GM19099 (cell line): ENCODE data around the gene MRPS27.

ENCODE experiments used
- POLR2A ChIP-seq: IDR thresholded peaks from 3 replicates; pipeline ENCODE4 v1.6.1; 2011; ENCODE audit warnings: low read depth; ENCODE audit not compliant: insufficient read length; ENCODE audit errors: extremely low read depth

MRPS27 gene

DNA sequence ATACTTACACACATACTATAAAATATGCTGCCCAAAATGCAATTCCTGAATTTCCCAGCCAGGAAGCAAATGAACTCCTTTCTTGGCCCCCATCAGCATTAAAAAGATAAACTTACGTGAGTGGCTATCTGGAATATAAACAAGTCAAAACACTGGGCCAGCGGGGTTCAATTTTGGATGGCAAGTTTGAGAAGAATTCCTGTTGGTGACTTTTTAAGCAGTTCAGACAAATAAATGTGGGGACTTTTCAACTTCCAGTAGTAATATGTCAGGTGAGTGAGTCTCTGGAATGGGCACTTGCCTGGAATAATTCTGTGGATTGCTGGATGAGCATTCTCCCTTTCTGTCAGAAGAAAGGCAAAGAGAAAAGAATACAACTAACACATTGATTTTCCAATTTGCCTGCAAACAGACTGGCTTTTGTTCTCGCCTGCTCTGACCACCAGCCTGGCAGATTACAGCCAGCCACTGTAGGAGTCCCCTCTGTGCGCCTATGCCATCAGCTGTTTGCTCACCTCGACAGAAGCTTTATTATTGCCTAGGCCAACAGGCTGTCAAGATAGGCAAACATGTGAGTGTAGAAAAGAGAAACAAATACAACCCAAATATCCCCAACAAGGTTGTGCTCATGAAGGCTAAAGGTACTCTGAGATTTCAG is 78.6 kb downstream of the MRPS27 start:
- no peak for TF ChIP-seq POLR2A

DNA sequence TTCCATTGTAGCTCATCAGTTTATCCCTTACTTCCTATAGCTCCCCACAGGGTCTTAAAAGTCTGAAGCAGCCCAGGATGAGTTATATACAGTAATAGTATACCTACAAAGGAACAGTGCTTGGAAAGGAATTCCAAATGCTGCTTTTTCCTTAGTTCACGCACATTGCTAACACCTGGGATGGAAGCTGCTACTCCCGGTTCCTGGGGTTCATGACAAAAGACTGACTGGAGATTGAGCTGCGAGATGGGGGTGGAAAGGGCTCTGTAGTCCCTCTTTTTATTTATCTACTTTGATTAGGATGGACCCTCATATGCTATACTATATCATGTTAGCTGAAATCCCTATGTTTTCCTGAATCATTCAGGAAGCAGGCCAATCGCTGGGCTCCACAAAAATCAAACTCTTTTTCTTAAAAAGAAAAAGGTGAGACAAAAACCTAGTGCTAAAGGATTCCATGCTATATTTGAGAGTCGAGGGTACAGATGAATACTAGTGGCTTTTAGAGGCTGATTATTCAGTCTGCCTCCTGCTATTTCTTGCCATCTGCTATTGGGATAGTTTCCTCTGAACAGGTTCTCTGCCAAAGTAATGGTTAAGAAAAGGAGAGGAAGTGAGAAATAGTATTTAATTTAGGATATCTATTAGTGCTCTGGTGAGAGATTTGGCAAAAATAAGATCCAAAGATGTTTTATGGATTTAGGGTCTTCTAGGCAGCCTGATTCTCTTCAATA is 81.2 kb downstream of the MRPS27 start:
- TF ChIP-seq POLR2A: no peak

DNA sequence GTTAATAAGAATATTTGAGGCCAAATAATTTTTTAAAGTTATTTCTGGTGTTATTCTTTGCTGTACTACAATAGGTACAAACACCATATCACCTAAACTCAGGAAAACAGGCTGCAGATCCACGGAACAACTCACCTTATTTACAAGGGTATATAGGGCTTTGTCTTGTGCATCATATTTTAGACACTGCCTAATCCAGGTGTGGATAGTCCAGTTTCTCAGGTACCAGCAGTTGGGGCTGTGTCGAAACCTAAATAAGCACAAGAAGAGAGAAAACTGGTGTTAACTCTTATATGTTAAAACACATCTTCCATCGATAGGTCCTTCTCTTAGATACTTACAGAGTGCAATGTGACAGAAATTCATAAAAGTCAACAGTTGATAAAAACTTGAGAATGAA is 82.2 kb downstream of the MRPS27 start:
- no peak for TF ChIP-seq POLR2A

DNA sequence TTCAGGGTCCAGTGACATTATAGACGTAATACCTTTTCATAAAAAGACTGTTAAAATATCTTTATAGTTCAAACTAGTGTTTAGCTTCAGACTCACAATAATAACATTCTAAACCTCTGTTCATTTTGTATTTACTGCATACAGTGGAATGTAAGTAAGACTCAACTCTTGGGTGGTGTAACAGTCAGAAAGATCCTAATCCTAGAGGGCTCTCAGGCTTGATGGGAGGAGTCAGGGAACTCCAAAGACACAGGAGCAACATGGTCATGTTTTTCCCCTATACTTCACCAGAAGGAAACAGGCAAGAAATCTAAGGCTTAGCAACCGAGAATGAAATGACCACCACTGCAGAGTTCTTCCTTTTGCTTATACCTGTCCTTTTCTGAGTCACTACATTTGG is 82.6 kb downstream of the MRPS27 start:
- no peak for TF ChIP-seq POLR2A

DNA sequence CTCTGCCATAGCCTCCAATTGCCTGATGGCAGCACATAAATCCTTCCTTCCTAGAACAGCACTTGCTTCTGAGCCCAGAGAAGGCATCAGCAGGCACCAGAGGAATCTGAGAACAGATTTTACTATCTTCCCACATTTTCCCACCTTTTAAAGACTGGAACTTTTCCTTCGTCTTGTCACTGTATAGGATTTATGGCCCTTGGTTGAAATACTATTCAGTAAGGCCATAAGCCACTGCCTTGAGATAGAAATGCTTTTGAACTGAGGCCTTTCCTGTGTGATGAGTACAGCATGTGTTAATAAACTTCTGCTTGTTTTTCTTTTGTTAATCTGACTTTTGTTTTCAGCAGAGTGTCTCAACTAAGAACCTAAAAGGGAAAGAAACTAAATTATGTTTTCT is 84.3 kb downstream of the MRPS27 start:
- TF ChIP-seq POLR2A: no peak

DNA sequence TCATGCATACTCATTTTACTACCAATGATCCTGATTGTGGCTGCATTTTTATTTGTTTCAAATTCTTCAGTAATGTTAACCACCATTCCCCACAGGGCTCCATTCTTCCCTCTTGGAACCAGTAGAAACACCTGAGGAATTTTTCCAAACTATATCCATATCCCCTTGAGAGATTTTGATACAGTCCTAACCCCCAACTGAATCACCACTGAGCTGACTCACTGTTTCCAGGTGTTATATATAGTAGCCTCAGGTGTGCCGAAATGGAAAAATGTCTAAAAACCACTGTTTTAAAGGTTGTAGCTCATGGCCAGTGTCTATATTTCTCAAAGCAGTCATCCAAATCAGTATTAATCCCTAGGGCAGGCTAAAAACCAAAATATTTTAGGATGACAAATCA is 85.2 kb downstream of the MRPS27 start:
- TF ChIP-seq POLR2A: no peak

DNA sequence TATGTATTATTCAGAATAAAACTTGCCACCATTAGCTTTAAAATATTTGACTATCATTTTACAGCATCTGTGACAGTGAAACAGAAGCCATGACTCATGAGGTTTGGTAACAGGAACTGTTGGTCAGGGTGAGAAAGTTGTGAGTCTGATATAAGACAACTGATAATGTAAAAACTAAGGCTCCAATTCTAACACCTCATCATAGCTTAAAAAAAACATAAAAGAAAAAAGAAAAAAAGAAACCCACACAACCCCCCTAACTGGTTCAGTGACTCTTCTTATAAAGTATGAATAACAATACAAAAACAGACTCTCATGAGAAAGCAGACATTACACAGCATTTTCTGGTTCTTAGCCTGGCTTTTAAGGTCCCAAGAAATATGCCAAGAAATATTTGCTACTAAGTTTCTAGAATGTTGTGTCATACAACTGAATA is 85.8 kb downstream of the MRPS27 start:
- TF ChIP-seq POLR2A: no peak

DNA sequence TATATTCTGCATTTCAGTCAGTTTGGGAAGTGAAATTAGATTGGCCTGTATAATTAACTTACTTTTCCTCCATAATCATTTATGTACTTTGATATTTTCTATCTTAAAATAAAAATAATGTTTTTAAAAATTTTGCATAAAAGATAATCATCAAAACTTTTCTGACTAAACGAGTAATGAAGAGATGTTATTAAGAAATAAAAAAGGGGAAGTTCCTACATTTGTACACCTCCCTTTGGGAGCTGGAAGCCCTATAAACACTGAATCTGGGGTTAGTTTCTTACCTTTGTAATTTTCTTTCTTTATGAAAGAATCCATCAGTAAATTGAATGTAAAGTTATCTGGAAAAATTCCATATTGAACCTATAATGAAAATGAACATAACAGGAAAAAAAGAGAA is 86.2 kb downstream of the MRPS27 start:
- no peak for TF ChIP-seq POLR2A

DNA sequence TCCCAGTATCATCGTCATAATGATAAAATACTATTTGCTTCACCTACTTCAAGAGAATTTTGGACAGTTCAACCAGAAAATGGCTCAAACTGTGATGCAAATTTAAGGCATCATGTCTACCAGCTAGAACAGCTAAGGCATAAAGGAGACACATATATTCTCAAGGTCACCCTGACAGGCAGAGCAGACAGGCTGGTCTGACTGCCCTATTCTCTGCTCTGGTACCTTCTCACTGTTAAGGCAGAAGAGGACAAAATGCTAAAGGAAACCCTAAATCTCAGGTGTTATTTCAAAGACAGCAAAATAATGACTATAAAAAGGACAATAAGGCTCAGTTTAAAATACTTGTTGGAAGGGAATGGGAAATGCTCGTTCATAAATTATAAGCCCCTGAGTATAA is 87.2 kb downstream of the MRPS27 start:
- no peak for TF ChIP-seq POLR2A

DNA sequence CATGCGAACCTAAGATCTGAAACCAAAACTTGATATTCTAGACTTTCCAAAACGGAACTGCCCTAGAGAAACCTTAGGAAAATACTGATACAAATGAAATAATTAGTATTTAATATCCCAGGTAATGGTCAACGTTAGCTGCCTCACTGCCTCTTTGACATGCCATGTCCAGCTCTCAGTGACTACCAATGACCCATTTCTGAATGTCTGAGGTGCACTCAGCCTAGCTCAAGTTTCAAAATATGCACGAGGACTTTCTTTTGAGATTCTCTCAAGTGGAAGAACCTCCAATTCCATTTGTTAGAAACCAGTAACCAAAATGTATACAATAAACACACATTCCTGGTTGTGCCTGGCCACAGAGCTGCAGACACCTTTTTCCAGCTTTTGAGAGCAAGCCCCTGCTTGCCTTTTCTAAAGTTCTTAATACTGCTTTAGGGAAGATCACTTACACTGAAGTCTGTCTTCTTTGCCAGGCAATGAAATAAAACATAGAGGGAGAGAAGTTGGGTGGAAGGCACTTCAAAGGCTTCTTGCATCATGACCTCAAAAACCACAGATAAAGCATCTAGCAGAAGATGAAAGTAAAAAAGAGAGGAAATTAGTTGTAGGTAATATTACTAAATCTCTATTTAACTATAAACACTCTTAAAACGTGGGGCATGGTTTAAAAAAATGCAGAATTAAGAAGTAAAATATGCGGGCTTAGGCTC is 87.9 kb downstream of the MRPS27 start:
- no peak for TF ChIP-seq POLR2A

DNA sequence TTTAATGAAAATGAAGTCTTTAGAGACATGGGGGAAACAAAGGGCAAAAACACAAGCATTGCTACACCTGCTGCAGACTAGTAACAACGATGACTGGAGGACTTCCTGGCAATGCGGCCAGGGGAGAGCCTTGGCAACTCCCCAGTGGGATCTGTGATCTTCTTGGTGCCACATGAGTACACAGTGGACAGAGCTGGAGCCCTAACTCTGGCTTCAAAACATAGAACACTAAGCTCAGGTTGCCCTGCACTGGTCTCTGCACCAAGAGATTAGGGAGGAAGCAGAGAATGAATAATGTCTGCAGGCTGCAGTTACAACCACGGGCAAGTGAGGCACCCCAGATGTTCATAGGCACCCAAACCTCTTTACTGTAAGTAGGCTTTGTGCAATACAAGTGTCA is 91.1 kb downstream of the MRPS27 start:
- TF ChIP-seq POLR2A: no peak

DNA sequence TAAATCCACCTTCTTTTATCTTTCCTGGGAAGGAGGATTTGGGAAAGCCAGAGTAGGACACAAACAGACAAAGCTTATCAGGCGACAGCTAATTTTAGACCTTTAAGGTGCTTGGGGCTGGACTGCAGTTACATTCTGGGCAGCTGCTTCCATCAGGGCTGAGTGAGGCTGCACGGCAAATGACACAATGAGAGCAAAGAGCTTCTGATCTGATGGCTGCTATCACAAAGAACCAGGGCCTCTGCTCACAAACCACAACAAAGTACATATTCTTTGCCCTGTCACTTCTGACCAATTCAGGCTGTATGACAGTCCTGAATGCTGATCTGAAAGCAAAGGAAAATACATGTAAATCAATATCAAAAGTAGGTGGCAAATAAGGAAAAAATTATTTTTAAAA is 93.1 kb downstream of the MRPS27 start:
- no peak for TF ChIP-seq POLR2A

DNA sequence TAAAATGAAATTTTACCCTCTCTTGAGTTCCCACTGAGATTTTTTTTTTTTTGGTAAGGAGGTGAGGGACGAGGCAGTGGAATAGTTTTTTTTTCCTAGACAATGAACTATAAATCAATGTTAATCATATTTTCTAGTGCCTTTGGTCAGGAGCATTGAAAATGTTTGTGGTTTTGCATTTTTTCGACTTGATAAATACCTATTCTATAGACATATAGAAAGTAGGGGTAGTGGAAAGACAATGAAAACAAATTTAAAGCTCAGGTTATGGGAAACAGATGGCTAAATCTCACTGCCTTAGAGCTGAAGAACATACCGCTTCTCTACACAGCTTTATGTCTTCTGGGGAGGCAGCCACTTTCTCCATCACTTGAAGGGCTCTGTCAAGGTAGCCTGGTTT is 94.3 kb downstream of the MRPS27 start:
- no peak for TF ChIP-seq POLR2A

DNA sequence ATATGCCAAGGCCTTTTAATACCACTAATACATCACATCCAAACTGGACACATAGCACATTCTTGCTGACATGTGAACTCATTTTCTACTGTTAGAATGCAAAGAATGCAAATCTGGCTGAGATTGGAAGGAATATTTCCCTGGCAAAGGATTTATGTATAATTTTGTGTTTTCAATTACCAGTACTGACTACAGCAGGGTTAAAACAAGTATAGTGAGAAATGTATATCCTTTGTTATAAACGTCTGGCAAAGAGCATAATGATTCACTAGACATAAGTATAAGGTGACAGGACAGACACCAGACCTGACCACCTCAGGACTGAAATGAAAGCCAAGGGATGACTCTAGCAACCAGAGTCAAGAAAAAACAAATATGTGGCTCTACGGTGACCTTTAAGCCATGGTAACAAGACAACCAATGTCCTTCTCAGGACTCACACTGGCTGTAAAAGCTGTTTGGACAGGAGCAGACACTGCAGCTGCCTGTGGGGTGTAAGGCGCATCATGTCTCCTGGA is 95.0 kb downstream of the MRPS27 start:
- TF ChIP-seq POLR2A: no peak

DNA sequence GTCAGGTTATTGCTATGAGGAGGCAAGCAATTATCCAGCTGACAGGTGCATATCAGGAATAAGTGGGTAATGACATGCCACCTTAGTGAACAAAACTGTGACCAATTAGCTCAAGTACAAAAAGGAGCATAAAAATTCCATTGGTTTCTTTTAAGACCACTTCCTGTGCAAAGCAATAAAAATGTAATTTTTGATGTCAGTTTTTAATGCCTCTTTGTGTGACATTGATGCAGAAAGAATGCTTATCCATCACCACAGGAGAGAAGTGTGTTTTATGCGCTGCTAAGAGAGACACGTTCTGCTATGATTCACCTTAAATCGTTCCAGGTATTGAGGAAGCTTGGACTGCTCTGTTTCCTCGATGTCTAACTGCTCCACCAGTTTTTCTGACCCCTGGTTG is 96.7 kb downstream of the MRPS27 start:
- TF ChIP-seq POLR2A: no peak

DNA sequence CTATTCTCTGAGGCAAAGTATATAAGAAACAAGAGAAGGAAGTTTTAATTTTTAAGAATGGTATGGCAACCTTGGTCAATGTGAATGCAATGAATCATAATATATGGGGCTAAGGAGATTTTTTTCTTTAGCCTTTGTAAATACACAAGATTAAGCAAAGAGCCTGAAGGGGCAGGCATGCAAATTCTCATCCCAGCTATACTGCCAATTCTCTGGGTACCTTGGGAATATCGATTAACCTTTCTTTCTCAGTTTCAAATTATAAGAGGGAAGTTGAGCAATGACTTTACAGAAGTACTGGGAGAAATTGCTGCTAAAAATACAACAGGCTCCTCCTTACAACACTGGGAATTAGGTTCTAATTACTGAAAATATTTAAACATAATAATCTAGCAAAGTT is 97.5 kb downstream of the MRPS27 start:
- TF ChIP-seq POLR2A: no peak

DNA sequence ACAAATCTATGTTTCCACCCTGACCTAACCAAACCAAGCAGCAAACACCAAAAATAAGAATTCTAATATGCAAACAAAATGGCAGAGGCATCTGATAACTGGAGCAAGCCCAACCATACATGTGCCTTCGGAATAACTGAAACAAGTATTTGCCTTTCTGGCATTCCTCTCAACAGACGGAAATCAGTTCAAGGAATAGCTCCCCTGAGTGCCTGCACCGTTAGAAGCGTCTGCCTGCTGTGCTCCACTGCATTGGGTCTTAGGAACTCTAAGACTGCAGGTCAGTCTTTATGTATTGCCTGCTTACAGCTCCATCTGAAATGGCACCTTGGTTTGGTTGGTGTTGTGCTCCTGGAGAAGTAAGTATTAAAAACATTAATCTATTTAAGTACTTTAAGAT is 98.5 kb downstream of the MRPS27 start:
- TF ChIP-seq POLR2A: no peak

DNA sequence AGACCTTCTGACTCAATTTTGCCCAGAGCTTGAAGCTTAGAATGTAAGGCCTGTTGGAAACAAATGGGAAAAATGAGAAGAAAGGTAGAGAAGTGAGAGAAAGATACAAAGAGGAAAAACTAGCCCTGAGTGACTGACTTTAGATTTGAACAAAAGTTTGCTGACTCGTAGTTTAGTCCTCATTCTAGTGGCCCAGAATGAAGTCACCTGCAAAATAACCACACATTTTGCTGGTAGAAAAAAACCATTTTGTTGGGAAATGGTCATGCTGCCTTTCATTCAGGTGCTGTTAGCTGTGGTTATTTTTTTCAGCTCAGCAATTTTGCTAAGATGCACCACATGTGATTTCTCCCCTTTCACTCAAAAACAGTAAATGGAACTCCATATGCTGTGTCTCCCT is 98.9 kb downstream of the MRPS27 start:
- TF ChIP-seq POLR2A: no peak
